C4-2B (cell line): ENCODE results near the gene GBP7.
"Not testable (repeated sequence)": the region's sequence is repeated elsewhere in the genome, so short reads cannot be mapped to it uniquely, and the experiment has no call there.

Experiments used
- H3K27ac ChIP-seq: fragments of 450-650 bp; 2 replicates; pipeline ENCODE4 v1.5.1; 2017
- CTCF ChIP-seq: fragments of 450-650 bp; conservative IDR thresholded peaks from 2 replicates; pipeline ENCODE4 v1.5.1; 2017; ENCODE audit warnings: mild to moderate bottlenecking
- ZFX ChIP-seq: fragments of 450-650 bp; IDR thresholded peaks from 2 replicates; pipeline ENCODE4 v1.6.1; 2017

The GBP7 gene

DNA sequence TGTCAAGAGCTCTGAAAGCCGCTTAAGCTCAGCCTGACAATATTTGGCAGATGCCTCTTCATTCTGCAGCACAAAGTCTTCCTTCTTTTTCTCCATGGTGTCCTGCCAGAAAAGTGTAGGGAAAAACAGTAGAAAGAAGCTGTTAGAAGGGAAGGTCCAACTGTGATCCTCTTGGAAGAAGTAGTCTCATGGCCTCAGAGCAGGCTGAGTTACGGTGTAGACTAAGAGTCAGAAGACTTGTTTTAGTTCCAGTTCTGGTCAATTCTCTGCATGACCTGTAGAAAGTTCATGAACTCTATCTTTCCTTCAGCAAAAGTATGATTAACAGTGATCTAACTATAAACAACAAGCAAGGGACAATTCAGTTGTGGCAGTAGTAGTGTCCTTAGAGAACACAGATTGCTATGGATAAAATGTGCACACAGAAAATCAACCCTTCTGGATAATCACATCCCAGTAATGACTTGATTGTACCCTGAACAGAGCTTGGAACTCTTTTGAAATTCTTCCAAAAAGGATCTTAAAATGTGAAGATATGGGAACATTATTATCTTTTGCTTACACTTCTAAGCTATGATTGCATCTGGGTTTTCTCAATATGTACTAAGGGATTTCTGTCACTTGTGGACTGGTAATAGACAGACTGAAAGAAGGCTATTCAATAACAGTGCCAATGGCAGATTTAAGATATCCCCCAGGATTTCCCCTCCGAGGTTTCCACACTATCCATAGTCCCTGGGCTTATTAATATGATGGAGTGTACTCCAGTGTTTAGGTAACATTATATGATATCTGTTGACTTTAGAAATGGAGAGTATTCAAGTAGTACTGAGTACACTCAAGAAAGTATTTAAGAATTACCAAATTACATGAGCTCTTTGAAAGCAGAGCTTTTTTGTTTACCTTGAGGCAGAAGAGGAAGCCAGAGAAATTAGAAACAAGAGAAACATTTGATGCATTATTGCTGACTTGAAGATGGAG is 27.8 kb downstream of the GBP7 start:
- no peak overlapping the region for H3K27ac ChIP-seq
- TF ChIP-seq ZFX, result no peak
- TF ChIP-seq CTCF, result no peak

- TF ChIP-seq CTCF (no peak), ZFX (no peak)
- no peak overlapping the region for H3K27ac ChIP-seq
Measured at GRCh38 chr1:89146721-89147120, 29.1 kb downstream of the GBP7 start.

DNA sequence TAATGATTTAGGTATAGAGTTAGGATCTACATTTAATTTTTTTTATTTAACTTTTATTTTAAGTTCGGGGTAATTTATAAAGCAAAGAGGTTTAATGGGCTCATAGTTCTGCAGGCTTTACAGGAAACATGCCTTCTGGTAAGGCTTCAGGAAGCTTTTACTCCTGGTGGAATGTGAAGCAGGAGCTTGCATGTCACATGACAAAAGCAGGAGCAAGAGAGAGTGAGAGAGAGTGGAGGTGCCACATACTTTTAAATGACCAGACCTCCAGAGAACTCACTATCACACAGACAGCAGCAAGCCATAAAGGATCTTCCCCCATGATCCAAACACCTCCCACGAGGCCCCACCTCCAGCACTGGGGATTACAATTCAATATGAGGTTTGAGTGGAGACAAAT is 32.3 kb downstream of the GBP7 start:
- no peak overlapping the region for H3K27ac ChIP-seq
- TF ChIP-seq ZFX (no peak), CTCF (no peak)

DNA sequence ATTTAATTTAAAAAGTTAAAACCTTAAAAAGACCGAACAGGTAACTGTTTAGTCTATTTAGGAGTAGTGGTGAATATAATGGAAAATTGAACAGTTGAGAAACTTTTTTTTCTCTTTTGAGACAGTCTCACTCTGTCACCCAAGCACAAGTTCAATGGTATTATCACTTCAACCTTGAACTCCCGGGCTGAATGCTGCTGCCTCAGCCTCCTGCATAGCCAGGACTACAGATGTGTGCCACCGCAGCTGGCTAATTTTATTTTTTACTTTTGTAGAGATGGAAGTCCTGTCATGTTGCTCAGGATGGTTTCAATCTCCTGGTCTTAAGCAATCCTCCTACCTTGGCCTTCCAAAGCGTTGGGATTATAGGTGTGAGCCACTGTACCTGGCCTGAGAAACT is 33.6 kb downstream of the GBP7 start:
- TF ChIP-seq ZFX (no peak), CTCF (no peak)
- H3K27ac ChIP-seq, result no peak overlapping the region

DNA sequence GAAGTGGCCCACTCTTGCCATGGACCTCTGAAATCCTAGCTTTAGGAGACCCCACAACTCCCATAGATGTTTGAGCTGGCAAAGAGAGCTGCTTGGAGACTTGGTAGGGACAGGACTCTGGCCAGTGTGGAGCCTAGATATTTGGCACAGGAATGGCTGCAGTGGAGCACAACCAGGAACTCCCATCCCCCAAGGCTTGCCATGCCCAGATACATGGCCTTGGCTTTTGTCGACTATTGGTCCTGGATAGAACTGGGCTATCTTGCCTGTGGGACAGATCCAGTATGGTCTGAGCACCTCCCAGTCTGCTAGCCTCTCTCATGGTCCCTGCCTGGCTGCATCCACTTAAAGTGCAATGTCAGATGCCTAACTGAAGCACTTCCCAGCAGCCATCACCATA is 42.1 kb downstream of the GBP7 start:
- no peak overlapping the region for H3K27ac ChIP-seq
- no peak for TF ChIP-seq ZFX
- TF ChIP-seq CTCF, result no peak

DNA sequence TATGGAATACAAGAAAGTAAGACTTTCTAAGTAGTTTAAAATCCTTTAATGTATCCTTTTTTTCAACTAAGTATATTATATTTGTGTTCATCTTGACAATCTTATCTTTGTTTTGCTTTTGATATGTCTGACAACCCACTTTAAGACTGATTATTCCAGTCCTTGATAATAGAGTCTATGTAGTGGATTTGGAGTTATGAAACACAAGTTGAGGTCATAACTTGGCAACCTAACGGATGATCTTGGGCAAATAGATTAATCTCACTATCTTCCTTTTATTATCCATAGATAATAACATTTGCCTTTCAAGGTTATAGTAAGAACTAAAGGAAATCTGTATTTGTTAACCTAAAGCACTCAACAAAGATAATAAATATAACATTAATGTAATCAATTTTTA is 45.1 kb downstream of the GBP7 start:
- no peak overlapping the region for H3K27ac ChIP-seq
- no peak for TF ChIP-seq ZFX
- TF ChIP-seq CTCF, result no peak

GRCh38 chr1:89129911-89130310 is 45.9 kb downstream of the GBP7 start:
- no peak overlapping the region for H3K27ac ChIP-seq
- TF ChIP-seq CTCF (no peak), ZFX (no peak)

DNA sequence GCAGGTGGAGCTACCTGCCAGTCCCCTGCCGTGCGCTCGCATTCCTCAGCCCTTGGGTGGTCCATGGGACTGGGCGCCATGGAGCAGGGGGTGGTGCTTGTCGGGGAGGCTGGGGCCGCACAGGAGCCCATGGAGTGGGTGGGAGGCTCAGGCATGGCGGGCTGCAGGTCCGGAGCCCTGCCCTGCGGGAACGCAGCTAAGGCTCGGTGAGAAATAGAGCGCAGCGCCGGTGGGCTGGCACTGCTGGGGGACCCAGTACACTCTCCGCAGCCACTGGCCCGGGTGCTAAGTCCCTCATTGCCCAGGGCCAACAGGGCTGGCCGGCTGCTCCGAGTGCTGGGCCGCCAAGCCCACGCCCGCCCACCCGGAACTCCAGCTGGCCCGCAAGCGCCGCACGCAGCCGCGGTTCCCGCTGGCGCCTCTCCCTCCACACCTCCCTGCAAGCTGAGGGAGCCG is 47.8 kb downstream of the GBP7 start:
- H3K27ac ChIP-seq, result not testable (repeated sequence)

DNA sequence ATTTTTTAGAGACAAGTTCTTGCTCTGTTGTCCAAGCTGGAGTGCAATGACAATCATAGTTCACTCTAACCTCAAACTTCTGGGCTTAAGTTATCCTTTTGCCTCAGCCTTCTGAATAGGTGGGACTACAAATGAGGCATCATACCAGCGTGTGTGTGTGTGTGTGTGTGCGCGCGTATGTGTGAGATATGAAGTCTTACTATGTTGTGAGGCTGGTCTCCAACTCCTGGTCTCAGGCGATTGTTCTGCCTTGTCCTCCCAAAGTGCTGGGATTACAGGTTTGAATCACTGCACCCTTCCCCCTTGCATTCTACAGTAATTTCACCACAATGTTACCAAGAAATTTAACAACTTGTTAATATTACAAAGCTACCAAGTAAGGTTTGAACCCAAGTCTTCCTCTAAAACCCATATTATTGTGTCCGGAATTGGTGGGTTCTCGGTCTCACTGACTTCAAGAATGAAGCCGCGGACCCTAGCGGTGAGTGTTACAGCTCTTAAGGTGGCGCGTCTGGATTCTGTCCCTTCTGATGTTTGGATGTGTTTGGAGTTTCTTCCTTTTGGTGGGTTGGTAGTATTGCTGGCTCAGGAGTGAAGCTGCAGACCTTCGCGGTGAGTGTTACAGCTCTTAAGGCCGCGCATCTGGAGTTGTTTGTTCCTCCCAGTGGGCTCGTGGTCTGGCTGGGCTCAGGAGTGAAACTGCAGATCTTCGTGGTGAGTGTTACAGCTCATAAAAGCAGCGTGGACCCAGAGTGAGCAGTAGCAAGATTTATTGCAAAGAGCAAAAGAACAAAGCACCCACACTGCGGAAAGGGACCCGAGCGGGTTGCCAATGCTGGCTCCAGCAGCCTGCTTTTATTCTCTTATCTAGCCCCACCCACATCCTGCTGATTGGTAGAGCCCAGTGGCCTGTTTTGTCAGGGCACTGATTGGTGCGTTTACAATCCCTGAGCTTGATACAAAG is 48.9 kb downstream of the GBP7 start:
- not testable (repeated sequence) for H3K27ac ChIP-seq
